CD14-positive monocyte (primary cell): ENCODE measurements around the gene CACNB2. TPM values are rescaled to one million over a fixed set of nuclear protein-coding genes. Genes with fewer than 3 reads are reported as not detected.

Experiments used
- DNase-seq, 3 donors: peaks; one replicate each; pipeline ENCODE4 v3.0.0-alpha.2; 2011 to 2022
- H2AFZ ChIP-seq: 2 replicates; pipeline ENCODE4 v1.6.0; 2012; ENCODE audit warnings: mild to moderate bottlenecking, low read depth, low read length, inconsistent platforms; ENCODE audit not compliant: insufficient read depth, poor library complexity, severe bottlenecking
- H3K27ac ChIP-seq, 2 donors: 1 replicate in 1 of 2; 2 replicates in 1 of 2; pipeline ENCODE4 v1.5.1; 2012 to 2013; ENCODE audit warnings: low read length in 2 of 2, control low read depth in 1 of 2, inconsistent platforms in 1 of 2, low read depth in 1 of 2, mild to moderate bottlenecking in 1 of 2
- H3K27me3 ChIP-seq, 2 donors: one replicate each; pipeline versions ENCODE4 v1.6.0 to v1.6.1; 2011 to 2013; ENCODE audit warnings: low read length in 2 of 2; ENCODE audit not compliant: control insufficient read depth in 2 of 2, insufficient read depth in 2 of 2
- H3K36me3 ChIP-seq, 2 donors: replicated peaks in 1 of 2; 1 replicate in 1 of 2; 2 replicates in 1 of 2; pipeline versions ENCODE4 v1.5.1 to v1.6.1; 2012 to 2013; ENCODE audit warnings: low read length in 2 of 2, control low read depth in 1 of 2, inconsistent platforms in 1 of 2, mild to moderate bottlenecking in 1 of 2; ENCODE audit not compliant: insufficient read depth in 2 of 2, control insufficient read depth in 1 of 2
- H3K4me1 ChIP-seq, 2 donors: 1 replicate in 1 of 2; 2 replicates in 1 of 2; pipeline versions ENCODE4 v1.5.1 to v1.6.1; 2012 to 2013; ENCODE audit warnings: low read length in 2 of 2, control low read depth in 1 of 2, inconsistent platforms in 1 of 2, mild to moderate bottlenecking in 1 of 2, moderate library complexity in 1 of 2; ENCODE audit not compliant: insufficient read depth in 2 of 2, control insufficient read depth in 1 of 2
- H3K4me2 ChIP-seq: replicated peaks from 2 replicates; pipeline ENCODE3; 2012; ENCODE audit warnings: low read length, moderate library complexity, mild to moderate bottlenecking; ENCODE audit not compliant: poor library complexity, severe bottlenecking; ENCODE audit errors: extremely low read depth
- H3K4me3 ChIP-seq, 3 experiments: fragments of 200-600 bp in 1 of 3; sonication (generic) in 1 of 3; replicated peaks in 1 of 3; 1 replicate in 2 of 3; 2 replicates in 1 of 3; pipeline ENCODE4 v1.5.1; 2011 to 2013; ENCODE audit warnings: low read length in 3 of 3, mild to moderate bottlenecking in 3 of 3, control low read depth in 2 of 3, low read depth in 2 of 3, inconsistent platforms in 1 of 3, moderate library complexity in 1 of 3
- H3K79me2 ChIP-seq: 2 replicates; pipeline ENCODE4 v1.6.0; 2012; ENCODE audit warnings: mild to moderate bottlenecking, control low read depth, inconsistent platforms, low read length, moderate library complexity; ENCODE audit not compliant: insufficient read depth
- H3K9ac ChIP-seq: 2 replicates; pipeline ENCODE4 v1.6.0; 2017; ENCODE audit warnings: low read length, mild to moderate bottlenecking; ENCODE audit not compliant: insufficient read depth, poor library complexity, severe bottlenecking
- H3K9me3 ChIP-seq, 2 donors: replicated peaks in 1 of 2; 1 replicate in 1 of 2; 2 replicates in 1 of 2; pipeline versions ENCODE4 v1.5.1 to v1.6.1; 2012 to 2013; ENCODE audit warnings: low read length in 2 of 2, control low read depth in 1 of 2; ENCODE audit not compliant: control insufficient read depth in 1 of 2, insufficient read depth in 1 of 2
- H4K20me1 ChIP-seq: 2 replicates; pipeline ENCODE4 v1.6.0; 2012; ENCODE audit warnings: mild to moderate bottlenecking, low read length, control low read depth, moderate library complexity; ENCODE audit not compliant: insufficient read depth
- H3K27ac Mint-ChIP-seq, 7 donors: one replicate each; pipeline ENCODE4 v1.8.0; 2020; ENCODE audit warnings: mild to moderate bottlenecking in 7 of 7, mixed read lengths in 7 of 7, moderate library complexity in 6 of 7, inconsistent platforms in 2 of 7
- H3K27me3 Mint-ChIP-seq, 3 donors: one replicate each; pipeline ENCODE4 v1.8.0; 2021 to 2022; ENCODE audit warnings: low read depth in 3 of 3, mild to moderate bottlenecking in 3 of 3, mixed read lengths in 3 of 3, moderate library complexity in 3 of 3, inconsistent platforms in 1 of 3
- H3K36me3 Mint-ChIP-seq, 2 donors: one replicate each; pipeline ENCODE4 v1.8.0; 2020; ENCODE audit warnings: mixed read lengths in 2 of 2, inconsistent platforms in 1 of 2, mild to moderate bottlenecking in 1 of 2
- H3K4me1 Mint-ChIP-seq: one replicate; pipeline ENCODE4 v1.8.0; 2020; ENCODE audit warnings: mild to moderate bottlenecking, mixed read lengths
- H3K4me3 Mint-ChIP-seq, 2 donors: one replicate each; pipeline ENCODE4 v1.8.0; 2020; ENCODE audit warnings: mild to moderate bottlenecking in 2 of 2, mixed read lengths in 2 of 2, moderate library complexity in 1 of 2
- H3K9me3 Mint-ChIP-seq, 7 donors: one replicate each; pipeline ENCODE4 v1.8.0; 2020 to 2022; ENCODE audit warnings: mixed read lengths in 7 of 7, mild to moderate bottlenecking in 6 of 7, moderate library complexity in 6 of 7, inconsistent platforms in 2 of 7
- WGBS: methylation state at CpG from one replicate; pipeline ENCODE4 v1.1.5; 2013; ENCODE audit warnings: missing lambda C conversion rate; ENCODE audit not compliant: insufficient coverage; 5-methylcytosine and 5-hydroxymethylcytosine counted together
- intact Hi-C, 2 donors: fragments of 100-400 bp; cut with micrococcal nuclease; formaldehyde crosslinking; loops; one replicate each; pipeline versions ENCODE4 v1.15.0 to v1.15.1; 2023
- polyA plus RNA-seq, 3 donors: library from polyadenylated mRNA; depleted of rRNA in 1 of 3; unstranded in 2 of 3; stranded (reverse) in 1 of 3; fragments of 300-500 nt in 2 of 3; fragments of >200 nt in 1 of 3; fragmentation: Illumina TruSeq in 2 of 3; gene quantifications; 1 replicate in 2 of 3; 2 replicates in 1 of 3; pipeline ENCODE4 v1.2.3, GENCODE V29; 2012 to 2021
- TF ChIP-seq, protein P1 (sequence below): fragments of 200-600 bp; IDR thresholded peaks from one replicate; pipeline ENCODE4 v1.8.0; 2022; ENCODE audit warnings: antibody characterized with exemption, mild to moderate bottlenecking

Gene CACNB2
- polyA plus RNA-seq, 3 donors = 0.05 TPM; not detected in 2

DNA sequence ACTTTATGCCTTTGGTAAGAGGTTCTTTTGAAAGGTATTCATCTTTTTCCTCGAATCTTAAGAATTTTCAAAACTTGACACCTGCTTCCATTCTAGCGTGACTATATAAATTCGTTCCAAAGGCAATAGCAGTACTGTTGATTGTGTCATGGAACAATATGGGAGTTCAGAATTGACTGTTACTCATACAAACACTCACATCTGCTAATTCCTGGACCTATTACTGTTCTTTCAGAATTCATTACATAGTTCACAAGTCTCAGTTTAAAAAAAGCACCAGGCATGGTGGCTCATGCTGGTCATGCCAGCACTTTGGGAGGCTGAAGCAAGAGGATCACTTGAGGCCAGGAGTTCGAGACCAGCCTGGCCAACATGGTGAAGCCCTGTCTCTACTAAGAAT, 80.9 kb downstream of the CACNB2 start:
- Histone ChIP-seq H3K9ac (no peak overlapping the region), H3K4me3 (no peak overlapping the region), H3K9me3 (no peaks in the 10 kb centered on the region), H3K27ac (no peak overlapping the region), H4K20me1 (no peaks in the 10 kb centered on the region), H3K4me1 (peaks cover 5 to 6% of the 10 kb centered on the region in 2 donors), H3K79me2 (no peaks in the 10 kb centered on the region), H3K36me3 (no peaks in the 10 kb centered on the region), H3K27me3 (no peaks in the 10 kb centered on the region), H3K4me2 (no peak overlapping the region), H2AFZ (no peak overlapping the region)
- TF ChIP-seq, protein P1, sequence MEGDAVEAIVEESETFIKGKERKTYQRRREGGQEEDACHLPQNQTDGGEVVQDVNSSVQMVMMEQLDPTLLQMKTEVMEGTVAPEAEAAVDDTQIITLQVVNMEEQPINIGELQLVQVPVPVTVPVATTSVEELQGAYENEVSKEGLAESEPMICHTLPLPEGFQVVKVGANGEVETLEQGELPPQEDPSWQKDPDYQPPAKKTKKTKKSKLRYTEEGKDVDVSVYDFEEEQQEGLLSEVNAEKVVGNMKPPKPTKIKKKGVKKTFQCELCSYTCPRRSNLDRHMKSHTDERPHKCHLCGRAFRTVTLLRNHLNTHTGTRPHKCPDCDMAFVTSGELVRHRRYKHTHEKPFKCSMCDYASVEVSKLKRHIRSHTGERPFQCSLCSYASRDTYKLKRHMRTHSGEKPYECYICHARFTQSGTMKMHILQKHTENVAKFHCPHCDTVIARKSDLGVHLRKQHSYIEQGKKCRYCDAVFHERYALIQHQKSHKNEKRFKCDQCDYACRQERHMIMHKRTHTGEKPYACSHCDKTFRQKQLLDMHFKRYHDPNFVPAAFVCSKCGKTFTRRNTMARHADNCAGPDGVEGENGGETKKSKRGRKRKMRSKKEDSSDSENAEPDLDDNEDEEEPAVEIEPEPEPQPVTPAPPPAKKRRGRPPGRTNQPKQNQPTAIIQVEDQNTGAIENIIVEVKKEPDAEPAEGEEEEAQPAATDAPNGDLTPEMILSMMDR = no peak
- WGBS = no CpG with 5 or more reads among the region's 4 CpGs
- intact Hi-C loops = no loop called here
- DNase-seq = no peak
- Mint-ChIP-seq H3K4me1 (peaks cover 13% of the 10 kb centered on the region), H3K27ac (no peak overlapping the region), H3K4me3 (no peak overlapping the region), H3K9me3 (no peaks in the 10 kb centered on the region), H3K27me3 (peaks cover 0 to 4% (median 0%) of the 10 kb centered on the region in 3 donors), H3K36me3 (no peaks in the 10 kb centered on the region)

DNA sequence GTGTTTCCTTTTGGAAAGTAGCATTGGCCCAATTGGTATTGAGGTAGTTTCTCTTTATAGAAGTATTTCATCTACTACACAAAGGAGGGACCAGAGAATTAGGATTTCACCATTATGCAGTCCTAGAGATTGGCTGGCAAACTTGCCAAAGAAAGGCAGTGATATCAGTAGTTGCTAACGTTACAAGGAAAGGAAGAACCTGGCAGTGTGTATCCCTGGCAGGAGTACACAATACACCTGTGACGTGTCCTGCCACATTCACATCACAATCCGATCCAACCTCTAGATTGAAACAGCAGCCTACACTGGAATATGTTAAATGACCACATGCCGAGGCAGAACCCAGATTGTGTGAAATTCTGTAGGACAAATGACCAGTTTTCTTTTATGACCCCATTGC, 81.7 kb downstream of the CACNB2 start:
- Histone ChIP-seq H3K9me3 (no peaks in the 10 kb centered on the region), H2AFZ (no peak overlapping the region), H3K4me1 (peaks cover 5 to 6% of the 10 kb centered on the region in 2 donors), H3K4me3 (no peak overlapping the region), H3K27me3 (no peaks in the 10 kb centered on the region), H3K27ac (no peak overlapping the region), H3K9ac (no peak overlapping the region), H3K36me3 (no peaks in the 10 kb centered on the region), H3K79me2 (no peaks in the 10 kb centered on the region), H4K20me1 (no peaks in the 10 kb centered on the region), H3K4me2 (no peak overlapping the region)
- Mint-ChIP-seq H3K27ac (no peak overlapping the region), H3K4me1 (peaks cover 13% of the 10 kb centered on the region), H3K36me3 (no peaks in the 10 kb centered on the region), H3K4me3 (no peak overlapping the region), H3K27me3 (peaks cover 0 to 4% (median under 1%) of the 10 kb centered on the region in 3 donors), H3K9me3 (no peaks in the 10 kb centered on the region)
- TF ChIP-seq, protein P1 = no peak
- no peak for DNase-seq
- WGBS = 100% methylated on average over 1 of the region's 4 CpGs
- intact Hi-C loops = no loop called here
